ENCODE measurements around the gene UNC5A.

Gene UNC5A

GRCh38 chr5:176884571-176884890, 74.2 kb downstream of the UNC5A start:
- Mint-ChIP-seq H3K4me3 (no peak overlapping the region), H3K9me3 (no peaks in the 10 kb centered on the region), H3K27ac (no peak overlapping the region), H3K4me1 (peaks cover 10% of the 10 kb centered on the region), H3K36me3 (ENCODE audit: low read depth) (no peaks in the 10 kb centered on the region), H3K27me3 (ENCODE audit: low read depth, poor library complexity) (peaks cover 8% of the 10 kb centered on the region)
- DNase-seq: no peak
- TF ChIP-seq CTCF (IDR thresholded peaks at IDR 0.05): no peak

GRCh38 chr5:176886336-176887251, 76.2 kb downstream of the UNC5A start:
- Mint-ChIP-seq H3K27me3 (ENCODE audit: low read depth, poor library complexity) (peaks cover 13% of the 10 kb centered on the region), H3K27ac (no peak overlapping the region), H3K4me3 (no peak overlapping the region), H3K4me1 (peaks cover 10% of the 10 kb centered on the region), H3K36me3 (ENCODE audit: low read depth) (no peaks in the 10 kb centered on the region), H3K9me3 (no peaks in the 10 kb centered on the region)
- TF ChIP-seq CTCF (IDR thresholded peaks at IDR 0.05): no peak
- no peak for DNase-seq

GRCh38 chr5:176887252-176887849, 77.0 kb downstream of the UNC5A start:
- no peak overlapping the region for H3K27ac Mint-ChIP-seq
- peaks cover 18% of the 10 kb centered on the region for H3K27me3 Mint-ChIP-seq (ENCODE audit: low read depth, poor library complexity)
- no peaks in the 10 kb centered on the region for H3K9me3 Mint-ChIP-seq
- H3K4me1 Mint-ChIP-seq: peaks cover 10% of the 10 kb centered on the region
- no peak for DNase-seq
- H3K4me3 Mint-ChIP-seq: no peak overlapping the region
- no peak for TF ChIP-seq CTCF (IDR thresholded peaks at IDR 0.05)
- no peaks in the 10 kb centered on the region for H3K36me3 Mint-ChIP-seq (ENCODE audit: low read depth)

GRCh38 chr5:176888016-176888864, 77.9 kb downstream of the UNC5A start:
- DNase-seq: no peak
- no peak for TF ChIP-seq CTCF (IDR thresholded peaks at IDR 0.05)
- no peak overlapping the region for H3K27ac Mint-ChIP-seq
- H3K9me3 Mint-ChIP-seq: no peaks in the 10 kb centered on the region
- H3K27me3 Mint-ChIP-seq (ENCODE audit: low read depth, poor library complexity): peaks cover 25% of the 10 kb centered on the region
- H3K36me3 Mint-ChIP-seq (ENCODE audit: low read depth): no peaks in the 10 kb centered on the region
- H3K4me1 Mint-ChIP-seq: peaks cover 10% of the 10 kb centered on the region
- no peak overlapping the region for H3K4me3 Mint-ChIP-seq

- peaks cover 10% of the 10 kb centered on the region for H3K4me1 Mint-ChIP-seq
- no peak overlapping the region for H3K27ac Mint-ChIP-seq
- H3K27me3 Mint-ChIP-seq (ENCODE audit: low read depth, poor library complexity): peaks cover 25% of the 10 kb centered on the region
- H3K36me3 Mint-ChIP-seq (ENCODE audit: low read depth): no peaks in the 10 kb centered on the region
- no peak overlapping the region for H3K4me3 Mint-ChIP-seq
- TF ChIP-seq CTCF (IDR thresholded peaks at IDR 0.05): no peak
- no peak for DNase-seq
- H3K9me3 Mint-ChIP-seq: no peaks in the 10 kb centered on the region
These were observed 78.5 kb downstream of the UNC5A start for GRCh38 chr5:176888865-176889165.
